DND-41 (cell line): ENCODE measurements around the gene ACACA.

ENCODE experiments used
- ATAC-seq: fragments of 200-7000 bp; cut with Tn5 transposase; 3 replicates; pipeline ENCODE4 v1.9.1; 2021; ENCODE audit warnings: low read depth; ENCODE audit not compliant: insufficient read depth
- DNase-seq: peaks from one replicate; pipeline ENCODE4 v3.0.0-alpha.2; 2020
- H2AFZ ChIP-seq: 2 replicates; pipeline ENCODE4 v1.6.0; 2012; ENCODE audit warnings: low read depth, low read length
- H3K27ac ChIP-seq: 2 replicates; pipeline ENCODE4 v1.5.1; 2012; ENCODE audit warnings: low read length, inconsistent platforms
- H3K27me3 ChIP-seq: fragments of 200-600 bp; sonication (generic); 2 replicates; pipeline ENCODE4 v1.6.0; 2012; ENCODE audit warnings: low read length, mild to moderate bottlenecking, inconsistent platforms; ENCODE audit not compliant: insufficient read depth, poor library complexity
- H3K36me3 ChIP-seq: 2 replicates; pipeline ENCODE4 v1.5.1; 2012; ENCODE audit warnings: low read length, inconsistent platforms; ENCODE audit not compliant: insufficient read depth
- H3K4me1 ChIP-seq: 2 replicates; pipeline ENCODE4 v1.5.1; 2012; ENCODE audit warnings: mild to moderate bottlenecking, low read length; ENCODE audit not compliant: insufficient read depth
- H3K4me2 ChIP-seq: 2 replicates; pipeline ENCODE4 v1.6.0; 2012; ENCODE audit warnings: mild to moderate bottlenecking, moderate library complexity, low read length, inconsistent platforms; ENCODE audit not compliant: insufficient read depth
- H3K4me3 ChIP-seq, 2 experiments: fragments of 200-600 bp in 1 of 2; shearing (Covaris generic) in 1 of 2; 2 replicates each; pipeline ENCODE4 v1.5.1; 2012 to 2016; ENCODE audit warnings: inconsistent platforms in 2 of 2, low read length in 2 of 2, mild to moderate bottlenecking in 2 of 2, low read depth in 1 of 2, moderate library complexity in 1 of 2
- H3K79me2 ChIP-seq: 2 replicates; pipeline ENCODE4 v1.6.0; 2012; ENCODE audit warnings: low read length, inconsistent platforms; ENCODE audit not compliant: insufficient read depth
- H3K9ac ChIP-seq: 2 replicates; pipeline ENCODE4 v1.6.0; 2012; ENCODE audit warnings: low read depth, mild to moderate bottlenecking, inconsistent platforms, low read length, moderate library complexity
- H3K9me3 ChIP-seq: 2 replicates; pipeline ENCODE4 v1.5.1; 2012; ENCODE audit warnings: low read length, moderate library complexity, mild to moderate bottlenecking, inconsistent platforms; ENCODE audit not compliant: insufficient read depth, severe bottlenecking
- H4K20me1 ChIP-seq: 2 replicates; pipeline ENCODE4 v1.6.0; 2012; ENCODE audit warnings: low read length; ENCODE audit not compliant: insufficient read depth
- EZH2 ChIP-seq: IDR thresholded peaks from 3 replicates; pipeline ENCODE4 v1.6.1; 2012; ENCODE audit warnings: borderline replicate concordance, low read depth, mild to moderate bottlenecking, moderate library complexity, low read length, inconsistent platforms; ENCODE audit not compliant: severe bottlenecking
- TF ChIP-seq, protein P1 (sequence below): IDR thresholded peaks from 2 replicates; pipeline ENCODE4 v1.5.1; 2012; ENCODE audit warnings: borderline replicate concordance, low read length, moderate library complexity, mild to moderate bottlenecking; ENCODE audit not compliant: poor library complexity, severe bottlenecking; ENCODE audit errors: extremely low read depth

Gene ACACA

GRCh38 chr17:37338847-37339246 is 67.8 kb downstream of the ACACA start:
- TF ChIP-seq, protein P1, sequence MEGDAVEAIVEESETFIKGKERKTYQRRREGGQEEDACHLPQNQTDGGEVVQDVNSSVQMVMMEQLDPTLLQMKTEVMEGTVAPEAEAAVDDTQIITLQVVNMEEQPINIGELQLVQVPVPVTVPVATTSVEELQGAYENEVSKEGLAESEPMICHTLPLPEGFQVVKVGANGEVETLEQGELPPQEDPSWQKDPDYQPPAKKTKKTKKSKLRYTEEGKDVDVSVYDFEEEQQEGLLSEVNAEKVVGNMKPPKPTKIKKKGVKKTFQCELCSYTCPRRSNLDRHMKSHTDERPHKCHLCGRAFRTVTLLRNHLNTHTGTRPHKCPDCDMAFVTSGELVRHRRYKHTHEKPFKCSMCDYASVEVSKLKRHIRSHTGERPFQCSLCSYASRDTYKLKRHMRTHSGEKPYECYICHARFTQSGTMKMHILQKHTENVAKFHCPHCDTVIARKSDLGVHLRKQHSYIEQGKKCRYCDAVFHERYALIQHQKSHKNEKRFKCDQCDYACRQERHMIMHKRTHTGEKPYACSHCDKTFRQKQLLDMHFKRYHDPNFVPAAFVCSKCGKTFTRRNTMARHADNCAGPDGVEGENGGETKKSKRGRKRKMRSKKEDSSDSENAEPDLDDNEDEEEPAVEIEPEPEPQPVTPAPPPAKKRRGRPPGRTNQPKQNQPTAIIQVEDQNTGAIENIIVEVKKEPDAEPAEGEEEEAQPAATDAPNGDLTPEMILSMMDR = no peak
- TF ChIP-seq EZH2 = no peak
- peaks cover 8% of the 10 kb centered on the region; the same call in 1 of the 2 replicates for H4K20me1 ChIP-seq
- H3K27me3 ChIP-seq = no peaks in the 10 kb centered on the region
- no peak overlapping the region for H3K4me2 ChIP-seq
- H2AFZ ChIP-seq = no peak overlapping the region
- H3K4me1 ChIP-seq = no peaks in the 10 kb centered on the region
- no peak overlapping the region for H3K4me3 ChIP-seq
- peaks cover 64% of the 10 kb centered on the region for H3K79me2 ChIP-seq
- no peaks in the 10 kb centered on the region for H3K9me3 ChIP-seq
- DNase-seq = no peak
- no peak overlapping the region for H3K9ac ChIP-seq
- no peak overlapping the region for H3K27ac ChIP-seq
- ATAC-seq = no peak
- H3K36me3 ChIP-seq = peaks cover 14% of the 10 kb centered on the region; the same call in 1 of the 2 replicates

GRCh38 chr17:37327341-37328090 is 79.1 kb downstream of the ACACA start:
- Histone ChIP-seq H3K27ac (no peak overlapping the region), H3K9ac (no peak overlapping the region), H4K20me1 (peaks cover 11% of the 10 kb centered on the region; the same call in 1 of the 2 replicates), H3K9me3 (no peaks in the 10 kb centered on the region), H3K4me2 (no peak overlapping the region), H3K36me3 (peaks cover 55% of the 10 kb centered on the region), H2AFZ (no peak overlapping the region), H3K4me1 (no peaks in the 10 kb centered on the region), H3K79me2 (peaks cover 7% of the 10 kb centered on the region), H3K4me3 (no peak overlapping the region), H3K27me3 (no peaks in the 10 kb centered on the region)
- ATAC-seq (no peak), DNase-seq (no peak)
- TF ChIP-seq, protein P1 = no peak
- TF ChIP-seq EZH2 = no peak

DNA sequence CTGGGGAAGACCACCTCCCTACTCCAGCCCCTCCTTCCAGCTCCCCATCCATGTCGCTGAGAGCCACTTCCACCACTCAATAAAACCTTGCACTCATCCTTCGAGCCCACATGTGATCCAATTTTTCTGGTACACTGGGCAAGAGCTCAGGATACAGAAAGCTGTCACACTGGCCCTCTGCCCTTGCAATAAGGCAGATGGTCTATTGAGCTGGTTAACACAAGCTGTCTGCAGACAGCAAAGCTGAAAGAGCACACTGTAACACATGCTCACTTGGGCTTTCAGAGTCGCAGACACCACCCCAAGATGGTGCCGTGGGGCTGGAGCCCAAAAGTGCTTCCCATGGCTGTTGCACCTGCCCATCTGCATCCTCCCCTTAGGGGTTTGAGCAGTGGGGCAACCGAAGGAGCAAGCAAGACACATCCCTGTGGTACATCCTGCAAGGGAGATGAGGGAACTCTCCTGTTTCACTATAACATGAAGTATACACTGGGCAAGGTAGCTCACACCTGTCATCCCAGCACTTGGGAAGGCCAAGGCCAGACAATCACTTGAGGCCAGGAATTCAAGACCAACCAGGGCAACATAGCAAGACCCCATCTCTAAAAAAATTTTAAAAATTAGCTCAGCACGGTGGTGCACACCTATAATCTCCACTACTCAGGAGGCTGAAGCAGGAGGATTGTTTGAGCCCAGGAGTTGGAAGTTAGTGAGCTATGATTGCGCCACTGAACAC is 83.6 kb downstream of the ACACA start:
- Histone ChIP-seq H3K9ac (no peak overlapping the region), H3K79me2 (peaks cover 5% of the 10 kb centered on the region; the same call in 1 of the 2 replicates), H4K20me1 (peaks cover 5% of the 10 kb centered on the region; the same call in 1 of the 2 replicates), H3K27ac (no peak overlapping the region), H3K4me1 (no peaks in the 10 kb centered on the region), H3K36me3 (peaks cover 48% of the 10 kb centered on the region; the same call in 1 of the 2 replicates), H3K27me3 (no peaks in the 10 kb centered on the region), H3K4me2 (no peak overlapping the region), H2AFZ (no peak overlapping the region), H3K4me3 (no peak overlapping the region), H3K9me3 (no peaks in the 10 kb centered on the region)
- ATAC-seq = no peak
- TF ChIP-seq, protein P1 = no peak
- no peak for TF ChIP-seq EZH2
- DNase-seq = no peak
